Stimulated activated memory B cell treated with anti-CD40 and anti-IgM and Interleukin-4, amounts not matched to agents 10 μg/mL and 1 μg/mL and 100 μg/mL, for 72 hours (primary cell): ENCODE measurements around the gene DAAM1.

Source experiments
- ATAC-seq: fragments of 150-1000 bp; cut with Tn5 transposase; 2 replicates; pipeline ENCODE4 v1.10.0; 2021
- H3K27ac Mint-ChIP-seq: one replicate; pipeline ENCODE4 v1.8.0; 2022; ENCODE audit warnings: mild to moderate bottlenecking, mixed read lengths
- H3K27me3 Mint-ChIP-seq: one replicate; pipeline ENCODE4 v1.8.0; 2022; ENCODE audit warnings: mixed read lengths
- H3K36me3 Mint-ChIP-seq: one replicate; pipeline ENCODE4 v1.8.0; 2022; ENCODE audit warnings: mixed read lengths
- H3K4me1 Mint-ChIP-seq: one replicate; pipeline ENCODE4 v1.8.0; 2022; ENCODE audit warnings: mixed read lengths
- H3K4me3 Mint-ChIP-seq: one replicate; pipeline ENCODE4 v1.8.0; 2022; ENCODE audit warnings: mild to moderate bottlenecking, moderate library complexity, mixed read lengths
- H3K9me3 Mint-ChIP-seq: one replicate; pipeline ENCODE4 v1.8.0; 2022; ENCODE audit warnings: mixed read lengths

DAAM1 gene

DNA sequence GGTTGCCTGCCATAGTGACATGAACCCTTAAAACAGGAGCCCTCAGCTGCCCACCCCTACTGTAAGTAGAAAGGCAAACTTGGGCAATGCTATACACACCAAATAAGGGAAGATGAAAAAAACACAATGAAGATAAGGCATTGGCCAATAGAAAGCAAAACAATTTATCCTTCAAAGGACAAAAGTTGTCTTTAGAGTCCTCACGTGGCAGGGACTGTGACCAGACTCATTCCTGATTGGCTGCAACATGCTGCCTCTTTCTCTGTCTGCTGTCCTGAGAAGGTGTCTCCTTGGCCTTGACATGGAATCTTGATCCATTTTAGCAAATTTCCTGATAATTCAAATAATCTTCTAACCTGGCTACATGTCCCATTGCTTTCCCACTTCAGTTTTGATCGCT, 144.8 kb downstream of the DAAM1 start:
- Mint-ChIP-seq H3K4me3 (no peak overlapping the region), H3K36me3 (peaks cover 62% of the 10 kb centered on the region), H3K27ac (no peak overlapping the region), H3K9me3 (no peaks in the 10 kb centered on the region), H3K27me3 (no peaks in the 10 kb centered on the region), H3K4me1 (peaks cover 8% of the 10 kb centered on the region)
- no peak for ATAC-seq

DNA sequence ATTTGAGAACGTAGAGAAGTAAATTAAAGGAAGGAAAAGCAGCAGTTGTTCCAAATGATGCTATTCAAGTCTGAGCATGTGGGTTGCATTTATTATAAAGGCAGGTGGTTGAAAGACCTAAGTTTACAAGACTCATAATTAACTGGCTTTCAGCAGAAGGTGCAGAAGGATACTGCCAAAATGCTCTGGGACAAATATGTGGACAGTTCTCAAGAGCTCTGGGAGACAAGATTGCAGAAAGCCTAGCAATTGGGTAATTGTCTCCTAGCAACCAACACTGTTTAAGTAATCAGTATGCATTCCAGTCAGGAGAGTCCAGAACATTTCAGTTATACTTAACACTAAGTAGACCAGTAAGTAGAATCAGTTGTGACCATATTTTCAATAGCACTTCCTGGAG, 145.2 kb downstream of the DAAM1 start:
- Mint-ChIP-seq H3K36me3 (peaks cover 60% of the 10 kb centered on the region), H3K4me3 (no peak overlapping the region), H3K9me3 (no peaks in the 10 kb centered on the region), H3K27me3 (no peaks in the 10 kb centered on the region), H3K27ac (no peak overlapping the region), H3K4me1 (peaks cover 8% of the 10 kb centered on the region)
- ATAC-seq = no peak

- Mint-ChIP-seq H3K4me3 (no peak overlapping the region), H3K36me3 (peaks cover 54% of the 10 kb centered on the region), H3K27ac (no peak overlapping the region), H3K9me3 (no peaks in the 10 kb centered on the region), H3K4me1 (peaks cover 8% of the 10 kb centered on the region), H3K27me3 (no peaks in the 10 kb centered on the region)
- ATAC-seq = no peak
These were observed 145.8 kb downstream of the DAAM1 start for GRCh38 chr14:59334253-59334652.

DNA sequence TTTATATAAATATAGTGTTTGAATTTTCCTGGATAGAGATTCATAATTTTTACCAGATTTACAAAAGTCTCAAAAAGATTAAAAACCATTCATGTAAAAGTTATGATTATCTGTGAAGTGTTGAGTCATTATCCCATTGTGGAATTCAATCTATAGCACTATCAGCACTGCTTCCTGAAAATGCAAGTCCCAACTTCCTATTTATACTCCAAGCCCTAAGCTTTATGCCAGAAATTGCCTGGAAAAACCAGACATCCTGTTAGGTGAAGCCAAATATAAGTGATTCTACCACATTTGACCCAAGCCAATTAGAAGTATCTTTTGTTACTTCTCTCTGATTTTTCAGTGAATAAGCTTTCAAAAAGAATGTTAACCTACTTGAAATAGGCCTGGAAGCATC, 147.6 kb downstream of the DAAM1 start:
- no peaks in the 10 kb centered on the region for H3K4me1 Mint-ChIP-seq
- no peaks in the 10 kb centered on the region for H3K27me3 Mint-ChIP-seq
- no peak overlapping the region for H3K27ac Mint-ChIP-seq
- no peaks in the 10 kb centered on the region for H3K9me3 Mint-ChIP-seq
- ATAC-seq = no peak
- peaks cover 59% of the 10 kb centered on the region for H3K36me3 Mint-ChIP-seq
- no peak overlapping the region for H3K4me3 Mint-ChIP-seq

DNA sequence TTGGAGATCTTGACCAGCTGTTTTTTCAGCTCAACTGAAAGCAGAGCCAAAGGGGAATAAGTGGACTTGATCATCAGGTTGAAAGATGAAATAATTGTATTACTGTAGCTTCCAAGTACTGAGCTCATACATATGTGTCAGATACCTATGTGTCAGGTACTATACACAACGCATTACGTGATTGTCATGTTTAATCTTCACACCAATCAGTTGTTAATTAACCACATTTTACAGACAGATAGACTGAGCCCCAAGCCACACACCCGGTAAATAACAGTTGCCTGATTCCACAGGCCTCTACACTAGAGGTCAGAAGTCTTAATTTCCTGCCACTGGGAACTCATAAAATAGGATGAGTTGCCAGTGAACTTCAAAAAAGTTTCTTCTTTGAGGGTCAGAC, 148.2 kb downstream of the DAAM1 start:
- Mint-ChIP-seq H3K4me1 (no peaks in the 10 kb centered on the region), H3K9me3 (no peaks in the 10 kb centered on the region), H3K4me3 (no peak overlapping the region), H3K27me3 (no peaks in the 10 kb centered on the region), H3K36me3 (peaks cover 59% of the 10 kb centered on the region), H3K27ac (no peak overlapping the region)
- ATAC-seq = no peak

- ATAC-seq = no peak
- Mint-ChIP-seq H3K4me3 (no peak overlapping the region), H3K27ac (no peak overlapping the region), H3K36me3 (peaks cover 55% of the 10 kb centered on the region), H3K4me1 (no peaks in the 10 kb centered on the region), H3K27me3 (no peaks in the 10 kb centered on the region), H3K9me3 (no peaks in the 10 kb centered on the region)
These were observed 148.7 kb downstream of the DAAM1 start for GRCh38 chr14:59337141-59337611.

GRCh38 chr14:59338761-59339160, 150.3 kb downstream of the DAAM1 start:
- H3K36me3 Mint-ChIP-seq = peaks cover 54% of the 10 kb centered on the region
- H3K9me3 Mint-ChIP-seq = no peaks in the 10 kb centered on the region
- no peak overlapping the region for H3K27ac Mint-ChIP-seq
- no peak overlapping the region for H3K4me3 Mint-ChIP-seq
- no peaks in the 10 kb centered on the region for H3K27me3 Mint-ChIP-seq
- H3K4me1 Mint-ChIP-seq = no peaks in the 10 kb centered on the region
- no peak for ATAC-seq

DNA sequence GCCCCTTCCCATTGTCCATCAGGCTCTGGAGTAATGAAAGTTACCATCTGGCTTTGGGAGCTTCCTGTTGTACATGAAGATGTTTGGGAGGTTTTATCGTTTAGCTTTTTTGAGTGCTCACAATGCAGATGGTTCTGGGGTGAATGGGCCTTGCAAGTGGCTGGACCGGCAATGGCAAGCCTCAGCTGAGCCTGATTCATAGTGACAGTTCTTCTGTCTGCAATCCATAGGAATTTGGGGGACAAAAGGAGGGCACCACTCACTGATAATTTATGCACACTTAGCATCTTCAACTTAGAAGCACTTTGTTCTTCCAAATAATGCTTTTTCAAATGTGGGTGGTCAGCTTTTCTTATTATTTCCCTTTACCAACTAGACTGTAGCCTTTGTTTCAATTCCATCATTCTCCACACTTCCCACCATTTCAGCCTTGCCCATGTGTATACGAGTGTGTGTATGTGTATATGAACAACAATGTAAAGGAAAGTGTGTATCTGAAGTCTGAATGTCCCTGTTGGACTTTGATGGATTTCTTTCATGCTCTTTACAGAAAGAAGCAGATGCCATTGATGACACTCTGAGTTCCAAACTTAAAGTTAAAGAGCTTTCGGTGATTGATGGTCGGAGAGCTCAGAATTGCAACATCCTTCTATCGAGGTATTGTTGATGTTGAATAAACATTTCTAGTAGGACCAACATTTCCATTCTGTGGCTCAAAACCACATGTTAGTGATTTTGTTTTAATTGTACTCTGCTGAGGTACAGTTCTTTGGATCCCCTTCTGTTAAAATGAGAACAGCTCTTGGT, 151.3 kb downstream of the DAAM1 start:
- no peaks in the 10 kb centered on the region for H3K27me3 Mint-ChIP-seq
- H3K27ac Mint-ChIP-seq = no peak overlapping the region
- no peak overlapping the region for H3K4me3 Mint-ChIP-seq
- H3K9me3 Mint-ChIP-seq = no peaks in the 10 kb centered on the region
- peaks cover 54% of the 10 kb centered on the region for H3K36me3 Mint-ChIP-seq
- ATAC-seq = no peak
- no peaks in the 10 kb centered on the region for H3K4me1 Mint-ChIP-seq

- H3K4me3 Mint-ChIP-seq = no peak overlapping the region
- peaks cover 43% of the 10 kb centered on the region for H3K36me3 Mint-ChIP-seq
- H3K4me1 Mint-ChIP-seq = no peaks in the 10 kb centered on the region
- no peaks in the 10 kb centered on the region for H3K27me3 Mint-ChIP-seq
- H3K9me3 Mint-ChIP-seq = no peaks in the 10 kb centered on the region
- no peak for ATAC-seq
- H3K27ac Mint-ChIP-seq = no peak overlapping the region
These were observed 153.5 kb downstream of the DAAM1 start for GRCh38 chr14:59341858-59342477.

DNA sequence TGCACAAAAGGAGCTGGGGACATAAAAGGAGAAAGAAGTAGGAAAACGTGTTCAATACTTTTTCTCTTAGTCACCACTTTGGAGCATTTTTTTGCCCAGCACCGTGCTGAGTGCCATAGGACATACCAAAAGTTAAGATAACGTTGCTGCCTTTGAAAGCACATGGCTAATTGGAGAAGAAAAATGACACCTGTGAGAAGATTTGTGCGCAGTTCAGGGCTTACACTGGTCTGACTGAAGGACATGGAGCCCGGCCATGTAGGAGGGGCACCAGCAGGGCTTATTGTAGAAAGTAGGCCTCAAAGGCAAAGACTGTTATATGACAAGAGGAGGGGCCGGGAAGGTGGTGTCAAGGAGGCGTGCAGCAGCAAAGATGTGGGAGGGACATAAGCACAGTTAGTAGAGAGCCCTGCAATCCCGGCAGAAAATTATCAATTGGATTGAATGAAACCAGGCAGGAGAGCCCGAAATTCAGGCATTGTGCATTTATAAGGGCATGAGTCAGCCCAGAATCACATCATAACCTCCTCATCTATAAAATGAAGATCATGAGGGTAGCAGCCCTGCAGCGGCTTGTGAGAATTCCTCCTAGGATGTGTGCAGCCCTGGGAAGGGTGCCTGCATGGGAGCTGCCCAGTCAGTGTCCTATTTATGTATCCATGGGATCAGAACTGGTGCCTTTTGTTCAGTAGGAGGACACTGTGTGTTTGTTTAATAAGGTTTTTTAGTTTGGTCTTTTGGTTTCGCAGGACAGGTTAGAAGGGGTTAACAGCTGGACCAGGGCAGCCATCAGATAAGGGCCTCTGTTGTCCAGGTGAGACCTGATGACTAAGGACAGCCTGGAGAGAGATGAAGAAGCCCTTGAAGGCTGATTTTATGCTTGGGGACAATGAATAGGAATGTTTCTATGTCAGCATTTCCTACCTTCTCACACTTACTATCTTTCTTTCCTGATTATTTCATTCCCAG, 154.3 kb downstream of the DAAM1 start:
- Mint-ChIP-seq H3K27ac (peak overlapping the region; percentile 20), H3K4me1 (no peaks in the 10 kb centered on the region), H3K27me3 (no peaks in the 10 kb centered on the region), H3K36me3 (peaks cover 42% of the 10 kb centered on the region), H3K4me3 (no peak overlapping the region), H3K9me3 (no peaks in the 10 kb centered on the region)
- no peak for ATAC-seq

DNA sequence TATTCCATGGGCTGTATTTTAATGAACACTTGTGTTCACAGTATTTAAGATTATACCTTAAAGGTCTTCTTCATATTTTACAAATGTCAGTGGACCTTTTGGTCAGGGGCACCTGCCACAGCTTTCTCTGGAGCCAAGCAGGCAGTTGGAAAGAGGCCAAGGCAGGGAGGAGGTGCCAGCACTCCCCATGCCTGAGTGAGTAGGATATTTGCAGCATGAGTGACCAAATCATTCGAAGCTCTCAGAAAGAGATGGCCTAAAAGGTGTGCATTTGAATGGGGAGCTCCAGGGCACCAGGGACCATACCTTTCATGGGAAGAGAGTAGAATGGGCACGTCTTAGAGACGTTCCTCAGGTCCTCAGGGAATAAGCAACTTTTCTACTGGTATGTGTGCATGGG, 155.1 kb downstream of the DAAM1 start:
- Mint-ChIP-seq H3K27me3 (no peaks in the 10 kb centered on the region), H3K4me1 (no peaks in the 10 kb centered on the region), H3K4me3 (no peak overlapping the region), H3K27ac (no peak overlapping the region), H3K9me3 (no peaks in the 10 kb centered on the region), H3K36me3 (peaks cover 41% of the 10 kb centered on the region)
- no peak for ATAC-seq

DNA sequence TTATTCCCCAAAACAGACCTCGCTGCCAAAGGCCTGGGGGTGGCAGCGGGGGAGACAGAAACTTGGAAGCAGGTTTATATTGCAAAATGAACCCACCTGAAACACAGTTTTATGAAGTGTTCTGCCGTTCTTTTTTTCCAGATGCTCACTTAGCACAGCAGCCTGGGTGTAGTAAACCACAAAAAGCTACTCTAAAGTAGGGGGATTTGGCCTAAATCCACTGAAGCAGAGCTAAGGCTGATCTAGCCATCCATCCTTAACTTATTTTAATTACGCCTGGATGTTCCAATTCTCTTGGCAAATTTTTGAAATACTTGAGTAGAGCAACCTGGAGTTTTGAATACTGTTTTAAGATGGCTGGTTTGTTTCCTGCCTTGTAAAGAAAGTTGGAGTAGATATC, 155.5 kb downstream of the DAAM1 start:
- Mint-ChIP-seq H3K4me3 (no peak overlapping the region), H3K27ac (no peak overlapping the region), H3K27me3 (no peaks in the 10 kb centered on the region), H3K36me3 (peaks cover 42% of the 10 kb centered on the region), H3K4me1 (no peaks in the 10 kb centered on the region), H3K9me3 (no peaks in the 10 kb centered on the region)
- ATAC-seq = no peak

- no peak for ATAC-seq
- Mint-ChIP-seq H3K4me3 (no peak overlapping the region), H3K36me3 (peaks cover 38% of the 10 kb centered on the region), H3K27ac (no peak overlapping the region), H3K4me1 (no peaks in the 10 kb centered on the region), H3K9me3 (no peaks in the 10 kb centered on the region), H3K27me3 (no peaks in the 10 kb centered on the region)
These were observed 156.4 kb downstream of the DAAM1 start for GRCh38 chr14:59344691-59345455.

GRCh38 chr14:59346329-59346728, 157.9 kb downstream of the DAAM1 start:
- no peaks in the 10 kb centered on the region for H3K27me3 Mint-ChIP-seq
- ATAC-seq = no peak
- H3K36me3 Mint-ChIP-seq = peaks cover 25% of the 10 kb centered on the region
- no peaks in the 10 kb centered on the region for H3K4me1 Mint-ChIP-seq
- no peaks in the 10 kb centered on the region for H3K9me3 Mint-ChIP-seq
- H3K27ac Mint-ChIP-seq = no peak overlapping the region
- no peak overlapping the region for H3K4me3 Mint-ChIP-seq
